OCI-LY1 (cell line): Measurements from ENCODE around the gene DOCK3.

Source experiments
- H2AFZ ChIP-seq: fragments of 200-600 bp; sonication (generic), shearing (Covaris generic); 2 replicates; pipeline ENCODE4 v1.6.0; 2014; ENCODE audit warnings: antibody characterized with exemption, mild to moderate bottlenecking, low read length
- H3F3A ChIP-seq: fragments of 200-600 bp; sonication (generic), shearing (Covaris generic); 2 replicates; pipeline ENCODE4 v1.6.0; 2014; ENCODE audit warnings: mild to moderate bottlenecking, antibody characterized with exemption, low read length, moderate library complexity; ENCODE audit not compliant: insufficient read depth
- H3K27ac ChIP-seq: fragments of 200-600 bp; sonication (generic); 2 replicates; pipeline ENCODE4 v1.5.1; 2014; ENCODE audit warnings: low read length, mixed run types, mild to moderate bottlenecking, low read depth; ENCODE audit not compliant: poor library complexity, severe bottlenecking
- H3K27me3 ChIP-seq: fragments of 200-600 bp; sonication (generic); 2 replicates; pipeline ENCODE4 v1.6.0; 2014; ENCODE audit warnings: antibody characterized with exemption, mild to moderate bottlenecking, low read length, moderate library complexity; ENCODE audit not compliant: insufficient read depth
- H3K36me3 ChIP-seq: fragments of 200-600 bp; sonication (generic); 2 replicates; pipeline ENCODE4 v1.6.1; 2014; ENCODE audit warnings: mild to moderate bottlenecking, antibody characterized with exemption, low read length, moderate library complexity, mixed read lengths; ENCODE audit not compliant: insufficient read depth
- H3K4me1 ChIP-seq: fragments of 200-600 bp; sonication (generic); 2 replicates; pipeline ENCODE4 v1.5.1; 2014; ENCODE audit warnings: mild to moderate bottlenecking, low read length, moderate library complexity; ENCODE audit not compliant: insufficient read depth, severe bottlenecking
- H3K4me2 ChIP-seq: fragments of 200-600 bp; sonication (generic), shearing (Covaris generic); 2 replicates; pipeline ENCODE4 v1.6.1; 2014; ENCODE audit warnings: low read length
- H3K4me3 ChIP-seq: fragments of 200-600 bp; sonication (generic); 2 replicates; pipeline ENCODE4 v1.5.1; 2014; ENCODE audit warnings: low read length, low read depth, mild to moderate bottlenecking, mixed read lengths; ENCODE audit not compliant: poor library complexity, severe bottlenecking
- H3K79me2 ChIP-seq: fragments of 200-600 bp; shearing (Covaris generic); 2 replicates; pipeline ENCODE4 v1.6.1; 2016; ENCODE audit warnings: mixed run types, low read length, mixed read lengths; ENCODE audit not compliant: insufficient read depth
- H3K9ac ChIP-seq: fragments of 200-600 bp; sonication (generic), shearing (Covaris generic); 2 replicates; pipeline ENCODE4 v1.6.1; 2014; ENCODE audit warnings: mild to moderate bottlenecking, low read length, mixed read lengths
- H3K9me2 ChIP-seq: fragments of 200-600 bp; sonication (generic), shearing (Covaris generic); 2 replicates; pipeline ENCODE4 v1.6.1; 2014; ENCODE audit warnings: low read depth, mild to moderate bottlenecking, low read length, mixed read lengths
- H3K9me3 ChIP-seq: fragments of 200-600 bp; shearing (Covaris generic); 2 replicates; pipeline ENCODE4 v1.6.1; 2014; ENCODE audit warnings: low read length, mixed read lengths
- H4K20me1 ChIP-seq: fragments of 200-600 bp; sonication (generic), shearing (Covaris generic); 2 replicates; pipeline ENCODE4 v1.6.0; 2016; ENCODE audit warnings: mild to moderate bottlenecking, low read length; ENCODE audit not compliant: insufficient read depth
- EZH2 ChIP-seq: fragments of 200-600 bp; sonication (generic), shearing (Covaris generic); IDR thresholded peaks from 2 replicates; pipeline ENCODE4 v1.8.0; 2017; ENCODE audit warnings: borderline replicate concordance, mixed run types, mild to moderate bottlenecking, antibody characterized with exemption, low read length, moderate library complexity, mixed read lengths
- TF ChIP-seq, protein P1 (sequence below): fragments of 200-600 bp; sonication (generic), shearing (Covaris generic); IDR thresholded peaks from 2 replicates; pipeline ENCODE4 v1.5.1; 2017; ENCODE audit warnings: mild to moderate bottlenecking, antibody characterized with exemption, low read length, moderate library complexity, mixed read lengths

The DOCK3 gene

DNA sequence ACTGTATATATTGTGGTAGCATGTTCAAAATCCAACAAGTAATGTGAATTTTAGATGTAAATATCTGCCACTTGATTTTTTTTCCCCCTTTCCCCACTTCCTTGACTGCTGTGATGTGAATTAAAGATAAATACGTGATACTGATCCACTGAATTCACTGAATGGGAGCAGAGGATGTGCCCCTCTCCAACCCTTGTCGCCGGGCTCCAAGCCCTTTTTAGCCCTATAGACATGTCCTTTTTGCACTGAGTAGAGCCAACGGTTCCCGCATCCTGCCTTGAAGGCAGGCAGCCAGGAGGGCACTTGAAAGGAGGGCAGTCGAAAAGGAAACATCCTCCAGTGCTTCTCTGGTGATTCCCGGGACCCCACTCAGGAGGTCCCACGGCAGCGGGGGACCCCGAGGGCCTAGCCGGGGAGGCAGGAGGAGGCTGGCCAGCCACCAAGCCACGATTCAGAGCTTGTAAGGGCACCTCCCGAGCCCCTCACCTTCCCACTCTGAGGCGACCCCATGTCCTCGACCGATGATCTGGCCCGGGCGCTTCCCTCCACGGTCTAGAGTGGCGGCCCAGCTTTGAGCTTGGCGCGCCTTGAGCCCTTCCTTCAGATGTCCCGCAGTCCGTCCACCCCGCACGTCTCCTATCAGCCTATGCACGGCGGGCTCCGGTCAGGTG, 709.5 kb downstream of the DOCK3 start:
- H2AFZ ChIP-seq, result no peak overlapping the region
- TF ChIP-seq, protein P1, sequence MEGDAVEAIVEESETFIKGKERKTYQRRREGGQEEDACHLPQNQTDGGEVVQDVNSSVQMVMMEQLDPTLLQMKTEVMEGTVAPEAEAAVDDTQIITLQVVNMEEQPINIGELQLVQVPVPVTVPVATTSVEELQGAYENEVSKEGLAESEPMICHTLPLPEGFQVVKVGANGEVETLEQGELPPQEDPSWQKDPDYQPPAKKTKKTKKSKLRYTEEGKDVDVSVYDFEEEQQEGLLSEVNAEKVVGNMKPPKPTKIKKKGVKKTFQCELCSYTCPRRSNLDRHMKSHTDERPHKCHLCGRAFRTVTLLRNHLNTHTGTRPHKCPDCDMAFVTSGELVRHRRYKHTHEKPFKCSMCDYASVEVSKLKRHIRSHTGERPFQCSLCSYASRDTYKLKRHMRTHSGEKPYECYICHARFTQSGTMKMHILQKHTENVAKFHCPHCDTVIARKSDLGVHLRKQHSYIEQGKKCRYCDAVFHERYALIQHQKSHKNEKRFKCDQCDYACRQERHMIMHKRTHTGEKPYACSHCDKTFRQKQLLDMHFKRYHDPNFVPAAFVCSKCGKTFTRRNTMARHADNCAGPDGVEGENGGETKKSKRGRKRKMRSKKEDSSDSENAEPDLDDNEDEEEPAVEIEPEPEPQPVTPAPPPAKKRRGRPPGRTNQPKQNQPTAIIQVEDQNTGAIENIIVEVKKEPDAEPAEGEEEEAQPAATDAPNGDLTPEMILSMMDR, result no peak
- no peak for TF ChIP-seq EZH2

GRCh38 chr3:51384726-51385473, 710.2 kb downstream of the DOCK3 start, which contains the start of gene MANF:
MANF (plus strand) TSS chr3:51385291; CDS start chr3:51385343, 52 bp downstream.
- H3K27me3 ChIP-seq, result no peaks in the 10 kb centered on the region
- peaks cover 37% of the 10 kb centered on the region; the same call in 1 of the 2 replicates for H3K36me3 ChIP-seq
- H3K9me3 ChIP-seq, result no peaks in the 10 kb centered on the region
- no peaks in the 10 kb centered on the region for H3K9me2 ChIP-seq
- peak within 1 kb of the TSS; percentile 87 for H3K4me3 ChIP-seq
- H3F3A ChIP-seq, result peaks cover 7% of the 10 kb centered on the region; the same call in 1 of the 2 replicates
- no peak within 1 kb of the TSS for H2AFZ ChIP-seq
- H3K27ac ChIP-seq, result peak within 1 kb of the TSS; percentile 72
- peak within 1 kb of the TSS; percentile 92 for H3K4me2 ChIP-seq
- H3K9ac ChIP-seq, result peak within 1 kb of the TSS; percentile 91
- H3K4me1 ChIP-seq, result peaks cover 53% of the 10 kb centered on the region
- H3K79me2 ChIP-seq, result peaks cover 15% of the 10 kb centered on the region
- H4K20me1 ChIP-seq, result no peaks in the 10 kb centered on the region
- no peak for TF ChIP-seq EZH2
- TF ChIP-seq, protein P1, result no peak; the same call in 1 of the 2 replicates

More for the DNA sequence above, 709.5 kb downstream of the DOCK3 start:
- H3K4me3 ChIP-seq, result peak overlapping the region; percentile 87
- H4K20me1 ChIP-seq, result no peaks in the 10 kb centered on the region
- H3K79me2 ChIP-seq, result peaks cover 15% of the 10 kb centered on the region
- H3K9me3 ChIP-seq, result no peaks in the 10 kb centered on the region
- H3K4me1 ChIP-seq, result peaks cover 47% of the 10 kb centered on the region
- H3K27ac ChIP-seq, result peak overlapping the region; percentile 72
- peak overlapping the region; percentile 91 for H3K9ac ChIP-seq
- peak overlapping the region; percentile 78 for H3K4me2 ChIP-seq
- H3K27me3 ChIP-seq, result no peaks in the 10 kb centered on the region
- peaks cover 32% of the 10 kb centered on the region; the same call in 1 of the 2 replicates for H3K36me3 ChIP-seq
- no peaks in the 10 kb centered on the region for H3K9me2 ChIP-seq
- H3F3A ChIP-seq, result peaks cover 4% of the 10 kb centered on the region; the same call in 1 of the 2 replicates

DNA sequence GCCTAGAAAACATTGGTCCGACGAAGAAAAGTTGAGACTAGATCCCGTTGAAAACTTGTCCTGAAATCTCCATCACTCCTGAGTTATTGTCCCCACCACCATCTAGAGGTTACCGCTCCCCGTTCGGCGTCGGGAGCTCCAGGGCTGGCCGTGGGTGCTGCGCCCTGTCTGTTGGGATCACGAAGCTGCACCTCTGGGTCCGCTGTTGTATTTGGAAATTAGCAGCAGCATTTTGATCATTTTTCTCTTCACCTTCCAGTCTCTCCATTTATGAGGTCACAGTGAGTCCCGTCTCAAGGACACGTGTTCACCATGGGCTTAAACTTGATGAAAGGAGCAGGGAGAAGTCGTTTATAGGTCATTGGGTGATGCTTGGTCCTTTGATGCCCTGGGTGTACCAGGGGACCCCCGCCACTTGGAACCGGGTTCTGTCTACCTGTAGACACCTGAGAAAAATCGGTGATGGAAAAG, 710.9 kb downstream of the DOCK3 start:
- Histone ChIP-seq H3K27ac (peak overlapping the region; percentile 65), H3K4me3 (peak overlapping the region; percentile 87), H3K9me2 (no peaks in the 10 kb centered on the region), H3K79me2 (peaks cover 15% of the 10 kb centered on the region), H3K9ac (peak overlapping the region; percentile 80), H3K4me2 (peak overlapping the region; percentile 92), H3F3A (peaks cover 11% of the 10 kb centered on the region; the same call in 1 of the 2 replicates), H3K27me3 (no peaks in the 10 kb centered on the region), H3K9me3 (no peaks in the 10 kb centered on the region), H3K36me3 (peaks cover 44% of the 10 kb centered on the region; the same call in 1 of the 2 replicates), H4K20me1 (no peaks in the 10 kb centered on the region), H3K4me1 (peaks cover 61% of the 10 kb centered on the region), H2AFZ (no peak overlapping the region)
- TF ChIP-seq EZH2, result no peak
- TF ChIP-seq, protein P1, result no peak
